Stimulated activated memory B cell treated with anti-CD40 and anti-IgM and Interleukin-4, amounts not matched to agents 10 μg/mL and 1 μg/mL and 100 μg/mL, for 72 hours (primary cell): ENCODE data around the gene GPR132.
"Not testable (repeated sequence)": the region's sequence is repeated elsewhere in the genome, so short reads cannot be mapped to it uniquely, and the experiment has no call there.

Experiments
- ATAC-seq: fragments of 150-1000 bp; cut with Tn5 transposase; 2 replicates; pipeline ENCODE4 v1.10.0; 2021
- H3K27ac Mint-ChIP-seq: one replicate; pipeline ENCODE4 v1.8.0; 2022; ENCODE audit warnings: mild to moderate bottlenecking, mixed read lengths
- H3K27me3 Mint-ChIP-seq: one replicate; pipeline ENCODE4 v1.8.0; 2022; ENCODE audit warnings: mixed read lengths
- H3K36me3 Mint-ChIP-seq: one replicate; pipeline ENCODE4 v1.8.0; 2022; ENCODE audit warnings: mixed read lengths
- H3K4me1 Mint-ChIP-seq: one replicate; pipeline ENCODE4 v1.8.0; 2022; ENCODE audit warnings: mixed read lengths
- H3K4me3 Mint-ChIP-seq: one replicate; pipeline ENCODE4 v1.8.0; 2022; ENCODE audit warnings: mild to moderate bottlenecking, moderate library complexity, mixed read lengths
- H3K9me3 Mint-ChIP-seq: one replicate; pipeline ENCODE4 v1.8.0; 2022; ENCODE audit warnings: mixed read lengths

The GPR132 gene

GRCh38 chr14:105030836-105031396, 34.3 kb downstream of the GPR132 start:
- no peak overlapping the region for H3K27ac Mint-ChIP-seq
- no peak overlapping the region for H3K4me3 Mint-ChIP-seq
- peaks cover 5% of the 10 kb centered on the region for H3K36me3 Mint-ChIP-seq
- H3K27me3 Mint-ChIP-seq: no peaks in the 10 kb centered on the region
- H3K4me1 Mint-ChIP-seq: peaks cover 19% of the 10 kb centered on the region
- ATAC-seq: no peak
- peaks cover 3% of the 10 kb centered on the region for H3K9me3 Mint-ChIP-seq

GRCh38 chr14:105030194-105030593, 35.0 kb downstream of the GPR132 start:
- Mint-ChIP-seq H3K4me3 (no peak overlapping the region), H3K4me1 (peaks cover 27% of the 10 kb centered on the region), H3K36me3 (peaks cover 5% of the 10 kb centered on the region), H3K27me3 (no peaks in the 10 kb centered on the region), H3K9me3 (peaks cover 3% of the 10 kb centered on the region), H3K27ac (no peak overlapping the region)
- ATAC-seq: no peak

GRCh38 chr14:105029402-105029801, 35.8 kb downstream of the GPR132 start:
- H3K27ac Mint-ChIP-seq: no peak overlapping the region
- no peak for ATAC-seq
- H3K4me3 Mint-ChIP-seq: no peak overlapping the region
- H3K36me3 Mint-ChIP-seq: peaks cover 5% of the 10 kb centered on the region
- no peaks in the 10 kb centered on the region for H3K27me3 Mint-ChIP-seq
- peaks cover 32% of the 10 kb centered on the region for H3K4me1 Mint-ChIP-seq
- H3K9me3 Mint-ChIP-seq: peaks cover 3% of the 10 kb centered on the region

DNA sequence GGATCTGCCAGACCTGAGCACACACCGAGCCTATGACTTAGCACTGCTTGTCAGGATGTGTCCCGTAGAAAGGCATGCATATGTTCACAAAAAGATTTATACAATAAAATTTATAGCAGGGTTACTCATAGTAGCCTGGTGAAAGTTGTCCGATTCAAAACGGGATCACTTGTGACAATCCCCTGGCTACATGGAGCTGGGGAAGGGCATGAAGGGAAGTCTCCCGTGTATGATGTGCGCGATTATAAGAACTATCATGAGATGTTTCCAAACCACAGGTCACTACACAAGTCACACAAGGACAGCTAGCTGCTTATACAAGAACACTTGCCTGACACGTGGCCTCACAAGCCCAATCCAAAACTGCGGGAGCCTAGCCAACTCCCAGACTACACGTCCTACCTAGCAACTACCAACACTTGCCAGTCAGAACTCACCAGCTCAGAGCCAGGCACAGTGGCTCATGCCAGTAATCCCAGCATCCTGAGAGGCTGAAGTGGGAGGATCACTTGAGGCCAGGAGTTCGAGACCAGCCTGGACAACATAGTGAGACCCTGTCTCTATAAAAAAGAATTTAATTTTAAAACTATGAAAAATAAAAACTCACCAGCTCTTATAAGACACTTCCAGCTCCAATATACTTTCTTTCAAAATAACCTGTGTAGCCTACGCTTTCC, 36.8 kb downstream of the GPR132 start:
- peaks cover 33% of the 10 kb centered on the region for H3K4me1 Mint-ChIP-seq
- peaks cover 3% of the 10 kb centered on the region for H3K9me3 Mint-ChIP-seq
- H3K36me3 Mint-ChIP-seq: peaks cover 5% of the 10 kb centered on the region
- no peaks in the 10 kb centered on the region for H3K27me3 Mint-ChIP-seq
- H3K27ac Mint-ChIP-seq: no peak overlapping the region
- ATAC-seq: no peak
- H3K4me3 Mint-ChIP-seq: no peak overlapping the region

DNA sequence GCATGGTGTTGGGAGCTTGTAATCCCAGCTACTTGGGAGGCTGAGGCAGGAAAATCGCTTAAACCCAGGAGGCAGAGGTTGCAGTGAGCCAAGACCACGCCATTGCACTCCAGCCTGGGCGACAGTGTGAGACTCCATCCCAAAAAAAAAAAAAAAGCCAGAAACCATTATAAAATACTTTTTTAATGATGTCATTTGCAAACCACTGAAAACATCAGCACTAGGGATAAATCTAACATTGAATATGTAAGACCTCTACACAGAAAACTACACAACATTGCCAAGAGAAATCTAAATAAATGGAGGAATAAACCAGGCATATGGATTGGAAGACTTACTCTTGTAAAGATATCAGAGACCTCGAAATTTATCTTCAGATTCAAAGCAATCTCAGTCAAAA, 37.5 kb downstream of the GPR132 start:
- ATAC-seq, H3K27me3 Mint-ChIP-seq, H3K9me3 Mint-ChIP-seq, H3K36me3 Mint-ChIP-seq, H3K4me3 Mint-ChIP-seq, H3K27ac Mint-ChIP-seq: not testable (repeated sequence)
- H3K4me1 Mint-ChIP-seq: peaks cover 32% of the 10 kb centered on the region

- Mint-ChIP-seq H3K36me3 (peaks cover 5% of the 10 kb centered on the region), H3K4me1 (peaks cover 33% of the 10 kb centered on the region), H3K9me3 (peaks cover 3% of the 10 kb centered on the region), H3K27ac (peak overlapping the region; percentile 86), H3K4me3 (no peak overlapping the region), H3K27me3 (no peaks in the 10 kb centered on the region)
- no peak for ATAC-seq
These were observed 38.2 kb downstream of the GPR132 start for GRCh38 chr14:105026802-105027563.

- peaks cover 3% of the 10 kb centered on the region for H3K9me3 Mint-ChIP-seq
- H3K27me3 Mint-ChIP-seq: no peaks in the 10 kb centered on the region
- H3K27ac Mint-ChIP-seq: peak overlapping the region; percentile 86
- peak; percentile 71 for ATAC-seq
- H3K36me3 Mint-ChIP-seq: peaks cover 5% of the 10 kb centered on the region
- H3K4me3 Mint-ChIP-seq: peak overlapping the region; percentile 34
- H3K4me1 Mint-ChIP-seq: peaks cover 40% of the 10 kb centered on the region
These were observed 39.0 kb downstream of the GPR132 start for GRCh38 chr14:105026033-105026785.

- ATAC-seq: no peak
- H3K27me3 Mint-ChIP-seq: no peaks in the 10 kb centered on the region
- no peak overlapping the region for H3K4me3 Mint-ChIP-seq
- peaks cover 3% of the 10 kb centered on the region for H3K9me3 Mint-ChIP-seq
- peaks cover 40% of the 10 kb centered on the region for H3K4me1 Mint-ChIP-seq
- H3K36me3 Mint-ChIP-seq: peaks cover 5% of the 10 kb centered on the region
- H3K27ac Mint-ChIP-seq: peak overlapping the region; percentile 86
These were observed 39.8 kb downstream of the GPR132 start for GRCh38 chr14:105025429-105025828.

DNA sequence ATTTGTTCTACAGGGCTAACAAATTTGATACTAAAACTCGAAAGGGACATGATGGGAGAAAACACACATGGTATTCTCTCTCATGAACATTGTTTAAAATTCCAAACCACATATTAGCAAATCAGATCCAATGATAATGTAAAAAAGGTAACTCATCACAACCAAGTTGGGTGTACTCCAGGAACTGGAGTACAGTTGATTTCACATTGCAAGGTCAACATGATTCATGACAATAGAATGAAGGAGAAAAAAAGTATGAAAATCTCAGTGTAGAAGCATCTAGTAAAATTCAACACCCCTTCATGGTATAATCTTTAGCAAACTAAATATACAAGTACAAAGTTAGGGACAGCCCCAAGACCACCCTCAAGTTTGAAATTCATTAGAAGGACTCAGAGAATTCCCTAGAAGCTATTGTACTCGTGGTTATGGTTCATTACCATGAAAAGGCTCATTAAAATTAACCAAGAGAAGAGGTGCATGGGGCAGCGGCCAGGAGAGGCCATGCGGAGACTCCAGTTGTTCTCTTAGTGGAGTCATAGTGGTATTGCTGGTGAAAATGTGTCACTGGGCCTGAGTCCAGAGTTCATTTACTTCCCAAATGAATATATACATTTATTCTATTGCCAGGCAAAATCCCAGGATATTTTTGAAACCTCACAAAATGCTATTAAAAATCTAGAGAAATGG, 41.3 kb downstream of the GPR132 start:
- Mint-ChIP-seq H3K4me3 (no peak overlapping the region), H3K9me3 (peaks cover 3% of the 10 kb centered on the region), H3K36me3 (peaks cover 8% of the 10 kb centered on the region), H3K4me1 (peaks cover 54% of the 10 kb centered on the region), H3K27me3 (no peaks in the 10 kb centered on the region), H3K27ac (peak overlapping the region; percentile 86)
- ATAC-seq: no peak

DNA sequence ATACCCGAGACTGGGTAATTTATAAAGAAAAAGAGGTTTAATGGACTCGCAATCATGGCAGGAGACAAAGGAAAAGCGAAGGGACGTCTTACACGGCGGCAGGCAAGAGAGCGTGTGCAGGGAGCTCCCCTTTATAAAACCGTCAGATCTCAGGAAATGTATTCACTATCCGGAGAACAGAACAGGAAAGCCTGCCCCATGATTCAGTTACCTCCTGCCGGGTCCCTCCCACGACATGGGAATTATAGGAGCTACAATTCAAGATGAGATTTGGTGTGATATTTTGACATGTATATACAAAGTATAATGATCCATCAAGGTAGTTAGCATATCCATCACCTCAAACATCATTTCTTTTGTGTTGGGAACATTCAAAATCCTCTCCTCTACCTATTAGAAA, 42.1 kb downstream of the GPR132 start:
- ATAC-seq: no peak
- H3K27ac Mint-ChIP-seq: peak overlapping the region; percentile 86
- no peak overlapping the region for H3K4me3 Mint-ChIP-seq
- H3K36me3 Mint-ChIP-seq: peaks cover 10% of the 10 kb centered on the region
- H3K27me3 Mint-ChIP-seq: no peaks in the 10 kb centered on the region
- peaks cover 60% of the 10 kb centered on the region for H3K4me1 Mint-ChIP-seq
- peaks cover 3% of the 10 kb centered on the region for H3K9me3 Mint-ChIP-seq

- no peaks in the 10 kb centered on the region for H3K27me3 Mint-ChIP-seq
- peak overlapping the region; percentile 91 for H3K27ac Mint-ChIP-seq
- H3K4me3 Mint-ChIP-seq: peak overlapping the region; percentile 88
- H3K36me3 Mint-ChIP-seq: peaks cover 10% of the 10 kb centered on the region
- H3K4me1 Mint-ChIP-seq: peaks cover 68% of the 10 kb centered on the region
- peaks cover 3% of the 10 kb centered on the region for H3K9me3 Mint-ChIP-seq
- ATAC-seq: no peak
These were observed 43.0 kb downstream of the GPR132 start for GRCh38 chr14:105022276-105022670.

DNA sequence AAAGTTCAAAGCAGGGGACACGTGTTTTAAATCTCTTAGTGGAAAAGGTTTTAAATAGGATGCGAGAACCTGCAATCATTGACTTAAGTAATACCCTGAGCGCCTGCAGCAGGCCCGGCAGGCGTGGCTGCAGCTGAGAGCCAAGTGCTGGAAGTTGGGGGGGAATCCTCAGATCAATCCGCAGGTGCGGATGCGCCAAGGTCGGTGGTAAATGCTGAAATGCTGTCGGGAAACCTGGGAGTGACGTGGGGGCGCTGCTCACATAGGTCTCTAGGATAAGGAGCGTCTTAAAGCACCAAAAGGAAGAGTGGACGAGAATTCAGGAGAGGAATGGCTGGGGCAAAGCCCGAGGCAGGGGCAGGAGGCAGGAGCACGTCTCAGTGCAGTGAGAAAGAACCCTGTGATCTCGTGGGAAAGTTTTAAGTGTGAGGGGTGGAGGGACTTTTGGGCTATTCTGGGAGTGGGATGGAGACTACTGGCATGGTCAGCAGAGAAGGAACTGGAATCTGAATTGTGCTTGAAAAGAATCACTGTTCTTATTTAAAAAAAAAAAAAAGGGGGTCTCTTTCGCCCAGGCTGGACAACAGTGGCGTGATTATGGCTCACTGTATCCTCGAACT, 43.5 kb downstream of the GPR132 start:
- Mint-ChIP-seq H3K36me3 (peaks cover 10% of the 10 kb centered on the region), H3K4me1 (peaks cover 66% of the 10 kb centered on the region), H3K27me3 (no peaks in the 10 kb centered on the region), H3K4me3 (peak overlapping the region; percentile 88), H3K9me3 (peaks cover under 1% of the 10 kb centered on the region), H3K27ac (peak overlapping the region; percentile 91)
- ATAC-seq: no peak

GRCh38 chr14:105020815-105021655, 44.2 kb downstream of the GPR132 start, which contains the start of gene CDCA4:
Gene CDCA4, minus strand, starts transcription at chr14:105021083. Its CDS starts 9,154 bp downstream, at chr14:105011929.
- H3K27ac Mint-ChIP-seq: peak within 1 kb of the TSS; percentile 91
- H3K36me3 Mint-ChIP-seq: peaks cover 16% of the 10 kb centered on the region
- no peaks in the 10 kb centered on the region for H3K27me3 Mint-ChIP-seq
- peaks cover 66% of the 10 kb centered on the region for H3K4me1 Mint-ChIP-seq
- ATAC-seq: peak; percentile 94
- H3K9me3 Mint-ChIP-seq: no peaks in the 10 kb centered on the region
- H3K4me3 Mint-ChIP-seq: peak within 1 kb of the TSS; percentile 88
